Activated CD4-positive, CD25-positive, alpha-beta regulatory T cell treated with anti-CD3 and anti-CD28 coated beads, Interleukin-2, amount 50 U/mL, for 16 hours (primary cell): ENCODE results near the gene GGN.
A peak's percentile ranks its signal among the peaks of the same experiment; 100 is the strongest.

Experiments
- DNase-seq: peaks from one replicate; pipeline ENCODE4 v3.0.0-alpha.2; 2020; ENCODE audit warnings: low read depth, low spot score

The GGN gene, protein sequence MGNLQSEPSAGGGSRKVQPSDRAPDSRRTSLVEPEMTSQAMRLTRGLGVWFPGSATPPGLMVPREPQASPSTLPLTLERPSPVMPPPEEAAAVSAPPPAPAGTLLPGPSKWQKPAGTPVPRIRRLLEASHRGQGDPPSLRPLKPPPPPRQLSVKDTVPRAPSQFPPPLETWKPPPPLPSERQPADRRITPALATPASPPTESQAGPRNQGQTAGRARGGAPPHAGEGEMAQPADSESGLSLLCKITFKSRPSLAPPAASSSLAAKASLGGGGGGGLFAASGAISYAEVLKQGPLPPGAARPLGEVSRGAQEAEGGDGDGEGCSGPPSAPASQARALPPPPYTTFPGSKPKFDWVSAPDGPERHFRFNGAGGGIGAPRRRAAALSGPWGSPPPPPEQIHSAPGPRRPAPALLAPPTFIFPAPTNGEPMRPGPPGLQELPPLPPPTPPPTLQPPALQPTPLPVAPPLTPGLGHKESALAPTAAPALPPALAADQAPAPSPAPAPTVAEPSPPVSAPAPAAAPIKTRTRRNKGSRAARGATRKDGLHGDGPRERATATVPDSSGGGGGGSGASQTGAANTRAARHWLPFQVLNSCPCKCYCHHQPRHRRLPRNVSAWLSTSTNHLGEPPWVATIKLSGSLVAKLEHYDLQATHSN

DNA sequence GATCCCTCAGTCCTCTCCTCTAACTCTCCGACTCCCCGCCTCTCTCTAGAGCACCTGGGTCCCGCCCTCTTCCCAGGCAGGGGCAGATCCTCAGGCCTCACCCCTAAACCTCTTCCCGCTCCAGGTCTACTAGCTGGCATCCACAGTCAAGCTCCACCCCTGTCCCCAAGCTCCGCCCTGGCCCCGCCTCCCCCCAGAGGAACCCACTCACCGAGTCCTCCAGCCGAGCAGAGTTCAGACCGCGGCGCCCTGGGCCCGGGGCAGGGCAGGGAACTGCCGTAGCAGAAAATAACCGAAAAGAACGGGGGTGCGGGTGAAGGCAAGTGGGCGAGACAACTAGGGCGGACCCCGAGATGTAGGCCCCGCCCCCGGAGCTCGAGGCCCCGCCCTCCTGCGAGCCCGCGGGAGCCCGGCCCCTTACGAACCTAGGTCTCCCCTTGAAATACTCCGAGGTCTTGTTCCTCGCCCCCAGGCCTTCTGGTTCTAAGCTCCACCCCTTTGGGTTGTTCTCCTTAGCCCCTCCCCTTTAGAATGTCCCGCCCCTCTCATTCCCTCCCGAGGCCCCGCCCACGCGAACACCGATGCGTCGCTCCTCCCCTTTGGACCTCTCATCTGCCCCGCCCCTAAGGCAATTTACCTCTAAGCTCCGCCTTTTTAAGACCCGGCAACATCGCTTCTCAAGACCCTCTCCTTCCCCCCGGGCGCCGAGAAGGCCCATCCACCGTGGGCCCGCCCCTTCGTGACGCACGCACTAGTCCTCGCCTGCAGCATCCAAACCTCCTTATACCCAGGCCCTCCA, at the start of gene GGN:
GGN (minus strand) TSS at position 485 of the 799 bp plus-strand sequence. CDS start 773 bp downstream, outside the sequence.
- DNase-seq = peak; percentile 55

DNA sequence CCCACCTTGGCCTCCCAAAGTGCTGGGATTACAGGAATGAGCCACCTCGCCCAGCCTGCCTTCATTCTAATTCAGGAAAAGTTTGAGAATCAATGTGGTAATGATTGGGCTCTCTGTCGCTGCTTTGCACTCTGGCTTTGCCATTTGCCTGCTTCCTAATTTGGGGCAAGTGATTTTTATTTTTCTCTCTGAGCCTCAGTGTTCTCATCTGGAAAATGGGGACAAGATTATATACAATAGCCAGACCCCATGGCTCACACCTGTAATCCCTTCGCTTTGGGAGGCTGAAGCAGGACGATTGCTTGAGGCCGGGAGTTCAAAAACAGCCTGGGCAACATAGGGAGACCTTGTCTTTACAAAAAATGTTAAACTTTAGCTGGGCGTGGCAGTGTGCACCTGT, 49.5 kb upstream of the GGN start:
- DNase-seq = no peak

DNA sequence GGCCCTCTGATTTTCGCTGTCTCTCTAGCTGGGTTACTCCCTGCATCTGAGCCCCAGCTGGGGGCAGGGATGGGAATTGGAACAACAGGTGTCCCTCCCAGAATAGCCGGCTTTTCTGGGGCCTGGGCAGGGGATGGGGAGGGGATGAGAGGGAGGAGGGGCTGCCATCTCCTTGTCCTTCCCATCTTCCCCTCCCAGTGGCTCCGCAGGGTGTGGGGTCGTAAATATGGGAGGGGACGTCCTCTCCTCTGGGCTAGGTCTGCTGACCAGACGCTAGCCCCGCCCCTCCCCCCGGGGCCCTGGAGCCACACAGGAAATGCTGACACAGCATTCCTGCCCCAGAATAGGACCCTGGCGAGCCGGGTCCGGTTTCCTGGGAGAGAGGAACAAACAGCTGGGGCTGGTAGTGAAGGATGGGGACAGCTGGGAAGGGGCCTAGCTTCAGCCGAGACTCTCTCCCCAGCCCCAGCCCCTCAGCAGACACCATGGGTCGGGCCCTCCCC, 46.8 kb upstream of the GGN start:
- DNase-seq = no peak

DNA sequence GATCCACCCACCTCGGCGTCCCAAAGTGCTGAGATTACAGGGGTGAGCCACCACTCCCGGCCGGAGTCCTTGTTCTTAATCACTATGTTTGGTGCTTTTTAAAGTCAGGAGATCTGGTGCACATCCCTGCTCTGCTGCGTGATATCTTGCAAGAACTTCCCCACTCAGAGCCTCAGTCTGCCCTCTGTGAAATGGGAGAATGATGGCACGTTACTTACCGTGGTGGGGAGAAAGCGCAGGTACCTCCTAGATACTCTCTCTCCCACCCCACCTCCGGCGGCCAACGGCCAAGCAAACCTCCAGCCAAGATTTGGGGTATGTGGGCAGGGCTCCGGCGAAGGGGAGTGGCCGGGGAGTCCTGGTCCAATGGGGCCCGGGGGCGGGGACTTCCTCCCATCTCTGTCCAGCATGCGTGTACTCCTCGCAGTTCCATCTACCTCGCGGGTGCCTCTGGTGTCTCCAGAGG, 45.5 kb upstream of the GGN start, which contains the start of gene RYR1:
RYR1 (plus strand) TSS at position 424 of the 466 bp plus-strand sequence. CDS start 139 bp downstream, outside the sequence.
- DNase-seq = peak; percentile 34

DNA sequence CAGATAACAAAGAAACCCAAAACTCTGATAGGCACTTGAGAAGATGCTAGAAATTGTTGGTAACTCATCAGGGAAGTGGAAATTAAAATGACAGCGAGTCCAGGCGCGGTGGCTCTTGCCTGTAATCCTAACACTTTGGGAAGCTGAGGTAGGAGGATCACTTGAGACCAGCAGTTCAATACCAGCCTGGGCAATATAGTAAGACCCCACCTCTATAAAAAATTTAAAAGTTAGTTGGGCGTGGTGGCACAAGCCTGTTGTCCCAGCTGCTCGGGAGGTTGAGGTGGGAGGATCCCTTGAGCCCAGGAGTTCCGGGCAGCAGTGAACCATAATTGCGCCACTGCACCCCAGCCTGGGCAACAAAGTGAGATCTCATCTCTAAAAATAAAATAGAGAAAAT, 43.1 kb upstream of the GGN start:
- no peak for DNase-seq

DNA sequence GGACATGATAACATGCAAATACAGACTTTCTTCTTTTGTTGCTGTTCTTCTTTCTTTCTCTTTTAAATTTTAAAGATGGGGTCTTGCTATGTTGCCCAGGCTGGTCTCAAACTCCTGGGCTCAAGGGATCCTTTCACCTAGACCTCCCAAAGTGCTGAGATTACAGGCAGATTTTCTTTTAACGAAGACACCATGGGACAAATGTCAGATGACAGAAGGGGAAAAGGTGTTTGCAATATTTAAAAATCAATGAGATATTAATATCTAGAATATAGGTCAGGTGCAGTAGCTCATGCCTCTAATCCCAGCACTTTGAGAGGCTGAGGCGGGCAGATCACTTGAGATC, 42.0 kb upstream of the GGN start:
- DNase-seq = no peak

DNA sequence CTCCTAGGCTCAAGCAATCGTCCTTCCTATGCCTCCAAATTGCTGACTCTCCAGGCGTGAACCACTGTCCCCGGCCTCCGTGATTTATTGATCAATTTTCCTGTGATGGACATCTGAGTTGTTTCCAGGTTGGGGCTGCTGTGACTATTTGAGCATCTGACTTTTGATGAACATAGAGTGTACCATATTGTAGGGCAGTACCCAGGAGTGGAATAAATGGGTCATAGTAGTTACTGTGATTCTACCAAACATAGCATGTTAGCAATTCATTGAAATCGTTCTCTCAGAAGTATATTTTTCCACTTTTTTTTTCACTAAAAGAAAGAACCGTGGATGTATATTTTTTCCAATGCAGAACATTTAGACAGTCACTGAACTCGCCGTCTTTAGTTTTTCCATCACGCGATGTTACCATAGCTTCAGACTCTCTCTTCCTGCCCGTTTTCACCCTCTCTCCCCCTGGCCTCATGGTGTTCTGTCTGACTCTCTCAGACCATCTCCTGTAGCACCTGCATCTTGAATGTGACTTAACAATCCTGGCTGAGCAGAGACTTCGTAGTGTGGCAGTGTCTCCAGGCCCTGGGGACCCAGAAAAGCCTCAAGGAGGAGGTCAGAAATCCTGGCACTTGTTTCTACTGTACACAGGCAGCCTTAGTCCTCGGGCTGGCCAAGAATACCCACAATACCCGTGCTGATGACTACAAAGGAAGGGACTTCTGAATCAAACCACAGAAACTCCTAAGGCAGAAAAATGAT, 41.4 kb upstream of the GGN start:
- DNase-seq = no peak

DNA sequence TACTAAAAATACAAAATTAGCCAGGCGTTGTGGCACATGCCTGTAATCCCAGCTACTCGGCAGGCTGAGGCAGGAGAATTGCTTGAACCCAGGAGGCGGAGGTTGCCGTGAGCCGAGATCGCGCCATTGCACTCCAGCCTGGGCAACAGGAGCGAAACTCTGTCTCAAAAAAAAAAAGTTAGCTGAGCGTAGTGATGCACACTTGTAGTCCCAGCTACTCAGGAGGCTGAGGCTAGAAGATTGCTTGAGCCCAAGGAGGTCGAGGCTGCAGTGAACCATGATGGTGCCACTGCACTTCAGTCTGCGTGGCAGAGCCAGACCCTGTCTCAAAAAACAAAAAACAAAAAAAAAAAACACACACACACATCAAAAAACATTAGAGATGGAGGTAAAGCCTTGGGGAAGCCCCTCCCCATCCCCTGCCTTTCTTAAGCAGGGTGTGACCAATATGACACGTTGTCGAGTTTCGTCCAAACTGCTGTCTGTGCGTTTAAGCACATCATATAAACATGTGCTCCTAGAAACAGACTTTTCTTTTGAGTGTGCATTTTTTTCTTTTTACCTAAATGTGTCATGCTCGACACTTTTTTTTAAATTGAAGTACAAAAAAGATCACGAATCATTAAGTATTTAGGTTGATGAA, 39.3 kb upstream of the GGN start:
- DNase-seq = peak; percentile 38

DNA sequence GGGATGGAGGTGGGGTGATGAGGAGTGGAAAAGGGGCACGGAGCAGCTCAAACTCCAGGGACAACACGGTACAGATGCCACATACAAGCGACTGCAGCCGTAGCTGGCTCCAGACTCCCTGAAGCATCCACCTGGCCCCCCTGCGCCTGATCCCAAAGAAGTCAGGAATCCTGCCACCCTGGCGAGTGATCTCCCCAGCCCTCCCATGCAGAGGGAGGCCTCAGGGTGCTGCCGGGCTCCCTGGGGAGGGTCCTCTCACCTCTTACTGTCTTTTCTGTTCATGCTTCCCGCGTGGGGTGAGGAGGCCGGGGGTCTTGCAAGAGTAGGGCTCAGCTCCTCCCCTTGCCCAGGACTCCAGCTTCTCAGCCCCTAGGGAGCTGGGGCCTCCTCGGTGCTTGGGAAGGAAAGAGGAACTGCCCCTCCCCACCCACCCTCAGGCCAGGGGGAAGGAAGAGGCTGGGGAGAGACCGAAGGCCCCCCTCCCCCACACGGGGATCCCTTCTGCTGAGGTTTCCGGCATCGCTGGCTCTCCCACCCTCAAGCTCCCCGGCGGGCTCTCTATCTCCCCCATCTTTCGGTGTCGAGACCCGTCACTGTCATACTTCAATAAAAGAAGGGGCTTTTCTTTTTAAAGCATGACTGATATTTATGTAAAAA, 38.1 kb upstream of the GGN start, which contains the start of gene RASGRP4:
RASGRP4 (minus strand) TSS at position 410 of the 657 bp plus-strand sequence; CDS start at position 282, 128 bp downstream.
- DNase-seq = peak; percentile 43

DNA sequence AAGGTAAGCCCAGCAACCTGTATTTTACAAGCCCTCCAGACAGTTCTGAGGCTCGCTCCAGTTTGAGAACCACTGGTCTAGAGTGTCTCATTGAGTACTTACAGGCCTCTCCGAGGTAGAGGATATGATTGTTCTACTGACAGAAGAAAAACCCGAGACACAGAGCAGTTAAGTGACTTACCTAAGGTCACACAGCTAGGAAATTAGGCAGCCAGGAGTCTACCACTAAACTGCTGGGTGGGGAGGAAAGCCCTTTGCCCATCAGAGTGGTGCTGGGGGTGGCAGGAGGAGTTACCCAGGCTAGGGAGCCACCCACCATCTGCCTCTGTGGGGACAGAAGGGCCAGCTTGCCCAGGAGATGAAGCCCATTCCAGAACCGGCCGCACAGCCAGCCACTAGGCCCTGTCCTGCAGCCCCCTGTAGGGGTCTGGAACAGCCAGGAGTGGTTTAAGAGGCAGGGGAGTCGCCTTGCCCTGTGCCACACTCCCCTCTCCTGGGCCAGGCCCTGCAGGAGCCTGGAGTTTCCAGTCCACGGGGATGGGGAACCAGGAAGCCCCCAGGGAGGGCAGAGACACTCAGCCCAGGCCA, 37.5 kb upstream of the GGN start:
- DNase-seq = no peak

DNA sequence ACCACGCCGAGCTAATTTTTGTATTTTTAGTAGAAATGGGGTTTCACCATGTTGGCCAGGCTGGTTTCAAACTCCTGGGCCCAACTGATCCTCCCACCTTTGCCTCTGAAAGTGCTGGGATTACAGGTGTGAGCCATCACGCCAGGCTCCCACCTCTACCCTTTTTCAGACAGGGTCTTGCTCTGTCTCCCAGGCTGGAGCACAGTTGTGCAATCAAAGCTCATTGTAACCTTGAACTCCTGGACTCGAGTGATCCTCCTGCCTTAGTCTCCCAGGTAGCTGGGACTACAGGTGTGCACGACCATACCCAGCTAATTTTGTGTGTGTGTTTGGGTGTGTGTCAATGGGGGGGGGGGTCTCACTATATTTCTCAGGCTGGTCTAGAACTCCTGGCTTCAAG, 36.4 kb upstream of the GGN start:
- no peak for DNase-seq

DNA sequence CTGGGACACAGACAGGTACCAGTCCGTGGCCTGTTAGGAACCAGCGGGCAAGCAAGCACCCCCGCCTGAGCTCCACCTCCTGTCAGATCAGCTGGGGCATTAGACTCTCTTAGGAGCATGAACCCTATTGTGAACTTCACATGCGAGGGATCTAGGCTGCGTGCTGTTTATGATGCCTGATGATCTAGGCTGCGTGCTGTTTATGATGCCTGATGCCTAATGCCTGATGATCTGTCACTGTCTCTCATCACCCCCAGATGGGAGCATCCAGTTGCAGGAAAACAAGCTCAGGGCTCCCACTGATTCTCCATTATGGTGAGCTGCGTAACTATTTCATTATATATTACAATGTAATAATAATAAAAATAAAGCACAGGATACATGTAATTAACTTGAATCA, 34.6 kb upstream of the GGN start:
- DNase-seq = no peak

DNA sequence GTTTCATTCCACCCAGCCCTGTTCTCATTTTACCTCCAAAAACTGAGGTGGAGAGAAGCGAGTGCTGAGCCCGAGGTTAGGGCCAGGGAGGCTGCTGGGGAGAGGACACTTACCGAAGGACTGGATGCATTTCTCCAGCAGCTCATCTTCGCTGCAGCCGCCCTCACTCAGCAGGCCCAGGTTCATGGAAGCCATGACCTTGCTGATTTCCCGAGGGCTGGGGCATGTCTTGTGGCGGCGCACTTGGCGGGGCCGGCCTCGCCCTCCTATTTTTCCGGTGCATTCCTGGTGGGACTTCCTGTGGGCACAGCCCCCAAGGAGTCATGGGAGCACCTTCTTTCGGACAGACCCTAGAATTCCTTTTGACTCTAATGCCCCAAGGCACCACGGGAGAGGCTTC, 34.0 kb upstream of the GGN start:
- no peak for DNase-seq

DNA sequence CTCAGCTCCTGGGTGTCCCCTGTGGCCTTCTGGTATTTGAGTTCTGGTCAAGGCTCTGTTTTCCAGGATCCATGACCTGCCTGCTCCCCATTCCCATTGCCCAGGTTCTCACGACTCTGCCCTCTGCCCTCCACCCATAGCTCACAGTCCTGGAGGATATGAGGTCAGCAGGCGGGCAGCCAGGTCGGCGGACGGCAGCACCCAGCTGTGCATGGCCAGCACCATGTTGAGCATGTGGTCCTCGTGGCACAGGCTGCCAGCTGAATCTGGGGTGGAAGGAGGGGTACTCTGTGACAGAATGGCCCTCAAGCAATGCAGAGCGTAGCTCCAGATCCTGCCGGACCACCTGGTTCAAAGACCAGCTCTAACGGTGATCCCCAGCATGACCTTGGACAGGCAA, 33.1 kb upstream of the GGN start:
- no peak for DNase-seq

DNA sequence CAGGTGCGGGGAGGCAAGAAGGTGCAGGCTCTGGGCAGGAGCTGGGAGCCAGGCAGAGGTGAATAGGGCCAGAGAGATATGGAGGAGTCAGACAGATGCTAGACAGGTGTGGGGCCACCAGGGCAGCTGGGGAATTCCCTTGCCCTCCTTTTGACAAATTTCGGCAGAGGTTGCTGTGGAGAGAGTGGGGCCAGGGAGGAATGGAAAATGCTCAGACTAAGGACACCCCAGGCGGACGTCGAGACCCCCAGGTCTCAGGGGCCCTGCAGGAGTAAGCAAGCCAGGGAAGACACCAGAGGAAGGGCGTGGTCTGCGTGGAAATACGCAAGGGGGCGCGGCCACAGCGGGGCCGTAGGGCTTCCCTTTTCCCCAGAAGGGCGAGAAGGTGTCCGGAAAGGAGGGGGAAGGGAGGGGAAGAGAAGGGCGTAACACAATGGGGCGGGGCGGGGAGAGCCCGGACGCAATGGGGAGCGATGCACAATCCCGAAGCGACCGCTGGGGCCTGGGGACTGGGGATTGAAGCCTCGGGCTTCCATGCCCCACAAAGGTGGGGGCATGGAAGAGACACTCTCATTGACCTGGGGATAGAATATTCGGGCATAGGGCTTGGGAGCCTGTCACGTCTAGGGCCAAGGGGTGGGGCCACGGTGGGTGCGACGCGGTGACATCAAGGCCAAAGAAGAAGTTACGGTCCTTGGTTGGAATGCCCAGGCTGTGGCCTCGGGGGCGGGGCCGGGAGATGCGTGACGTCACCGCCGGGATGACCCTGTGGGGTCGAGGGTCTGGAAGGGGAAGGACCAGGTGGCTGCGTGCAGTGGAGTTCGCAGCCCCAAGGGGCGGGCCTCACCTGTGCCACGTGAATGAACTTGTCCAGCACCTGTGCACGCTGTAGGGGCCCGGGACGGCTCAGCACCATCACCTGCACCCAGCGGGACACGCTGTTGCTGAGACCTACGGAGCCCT, 30.0 kb upstream of the GGN start:
- no peak for DNase-seq

DNA sequence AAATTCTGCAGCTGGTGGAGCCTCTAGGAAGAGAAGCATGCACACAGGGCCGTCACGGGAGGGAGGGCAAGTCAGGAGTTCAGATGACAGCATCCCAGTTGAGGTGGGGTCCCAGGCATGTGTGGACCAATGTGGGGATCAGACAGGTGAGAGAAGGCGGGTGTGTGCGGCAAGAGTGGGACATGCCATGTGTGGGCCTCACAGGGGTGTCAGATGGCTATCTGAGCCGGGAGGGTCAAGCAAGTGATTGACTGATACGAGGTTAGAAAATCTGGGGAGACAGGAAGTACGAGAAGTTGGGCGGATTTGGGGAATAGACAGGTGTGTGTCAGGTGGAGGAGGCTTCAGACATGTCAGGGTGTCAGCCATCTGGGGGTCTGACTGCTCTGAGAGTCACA, 29.3 kb upstream of the GGN start:
- no peak for DNase-seq

DNA sequence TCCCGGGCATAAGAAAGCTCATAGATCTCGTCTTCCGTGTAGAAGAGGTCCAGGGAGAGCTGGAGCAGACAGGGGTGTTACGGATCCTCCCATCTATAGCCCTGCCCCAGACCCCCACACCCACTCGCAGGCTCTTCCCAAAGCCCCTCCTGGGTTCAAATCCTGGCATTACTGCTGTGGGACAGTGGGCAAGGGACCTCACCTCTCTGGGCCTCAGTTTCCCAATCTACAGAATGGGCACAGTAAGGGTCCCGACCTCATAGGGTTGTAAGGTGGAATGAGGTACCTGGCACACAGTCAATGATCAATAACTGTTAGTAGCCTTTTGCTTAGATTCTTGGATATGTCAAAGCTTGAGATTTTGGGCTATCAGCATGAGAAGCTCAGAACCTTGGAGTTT, 25.6 kb upstream of the GGN start:
- DNase-seq = no peak

DNA sequence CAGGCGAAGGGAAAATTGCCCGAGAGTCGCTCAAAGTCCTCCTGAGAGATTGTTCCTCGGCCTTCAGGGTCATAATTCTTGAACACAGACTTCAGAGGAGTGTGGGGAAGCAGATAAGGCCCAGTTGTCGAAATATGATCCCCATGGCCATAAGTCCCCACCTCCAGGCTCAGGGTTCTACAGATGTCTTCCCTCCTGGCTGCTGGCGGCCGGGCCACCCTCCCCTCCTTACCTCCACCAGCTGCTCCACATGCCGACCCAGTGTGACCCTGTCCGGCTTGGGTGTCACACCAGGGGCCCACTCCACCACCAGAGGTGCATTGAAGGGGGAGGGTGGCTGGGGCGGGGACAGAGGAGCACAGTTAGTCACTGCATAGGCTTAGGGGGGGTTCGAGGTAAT, 25.1 kb upstream of the GGN start:
- DNase-seq = no peak

DNA sequence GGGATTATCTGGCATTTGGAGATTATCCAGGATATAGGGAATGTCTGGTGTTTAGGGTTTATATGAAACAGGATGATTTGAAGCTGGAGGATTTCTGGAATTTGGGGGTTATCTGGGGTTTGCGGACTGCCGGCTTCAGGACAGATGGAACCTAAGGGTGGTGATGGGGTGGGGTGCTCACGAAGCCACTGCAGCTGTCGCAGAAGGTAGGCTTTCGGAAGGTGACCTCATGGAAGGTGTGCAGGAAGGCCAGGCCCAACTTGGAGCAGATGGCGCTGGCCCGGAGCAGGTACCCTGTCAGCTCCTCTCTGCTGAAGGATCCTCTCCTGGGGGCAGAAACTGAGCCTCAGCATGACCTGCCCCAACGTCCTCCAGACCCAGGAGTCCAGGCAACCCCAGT, 24.7 kb upstream of the GGN start:
- DNase-seq = no peak
